IMR-90 (cell line): ENCODE data around the gene ZNF556.

Source experiments
- BHLHE40 ChIP-seq: fragments of 150-350 bp; IDR thresholded peaks from 2 replicates; pipeline ENCODE4 v1.6.1; 2016; ENCODE audit warnings: mild to moderate bottlenecking, low read depth, low read length
- CEBPB ChIP-seq: IDR thresholded peaks from 2 replicates; pipeline ENCODE4 v1.6.1; 2012; ENCODE audit warnings: low read depth, low read length, improper control_type of control experiment
- CHD1 ChIP-seq: IDR thresholded peaks from 2 replicates; pipeline ENCODE4 v1.6.1; 2012; ENCODE audit warnings: low read depth, low read length, improper control_type of control experiment
- CTCF ChIP-seq: conservative IDR thresholded peaks from 2 replicates; pipeline ENCODE4 v1.5.1; 2012; ENCODE audit warnings: mild to moderate bottlenecking, low read depth, low read length, improper control_type of control experiment
- MAFK ChIP-seq: IDR thresholded peaks from 2 replicates; pipeline ENCODE4 v1.6.1; 2012; ENCODE audit warnings: low read depth, low read length, improper control_type of control experiment
- MAZ ChIP-seq: IDR thresholded peaks from 2 replicates; pipeline ENCODE4 v1.6.1; 2012; ENCODE audit warnings: low read depth, mild to moderate bottlenecking, low read length, improper control_type of control experiment, moderate library complexity, borderline replicate concordance
- MXI1 ChIP-seq: IDR thresholded peaks from 2 replicates; pipeline ENCODE4 v1.6.1; 2012; ENCODE audit warnings: low read depth, mild to moderate bottlenecking, low read length, moderate library complexity, borderline replicate concordance
- POLR2A ChIP-seq: IDR thresholded peaks from 2 replicates; pipeline ENCODE4 v1.6.1; 2012; ENCODE audit warnings: mild to moderate bottlenecking, low read depth, low read length
- RAD21 ChIP-seq: IDR thresholded peaks from 2 replicates; pipeline ENCODE4 v1.6.1; 2012; ENCODE audit warnings: low read length, improper control_type of control experiment
- RCOR1 ChIP-seq: IDR thresholded peaks from 2 replicates; pipeline ENCODE4 v1.6.1; 2012; ENCODE audit warnings: mild to moderate bottlenecking, low read length, improper control_type of control experiment; ENCODE audit not compliant: insufficient replicate concordance
- SMC3 ChIP-seq: fragments of 150-350 bp; IDR thresholded peaks from 2 replicates; pipeline ENCODE4 v1.6.1; 2016; ENCODE audit warnings: low read depth, mild to moderate bottlenecking, antibody characterized with exemption, low read length, moderate library complexity
- USF2 ChIP-seq: fragments of 150-350 bp; IDR thresholded peaks from 2 replicates; pipeline ENCODE4 v1.6.1; 2017; ENCODE audit warnings: mild to moderate bottlenecking, antibody characterized with exemption, low read length, low read depth

GRCh38 chr19:2885736-2886135, 18.6 kb downstream of the ZNF556 start:
- no peak for TF ChIP-seq CTCF
- no peak for TF ChIP-seq POLR2A
- TF ChIP-seq RAD21 = no peak
- TF ChIP-seq MAZ = no peak
- TF ChIP-seq MAFK = no peak
- TF ChIP-seq MXI1 = no peak
- no peak for TF ChIP-seq USF2
- no peak for TF ChIP-seq CEBPB
- no peak for TF ChIP-seq RCOR1
- no peak for TF ChIP-seq CHD1
- no peak for TF ChIP-seq SMC3
- no peak for TF ChIP-seq BHLHE40
